Duodenal mucosa (tissue), 2 donors: Measurements from ENCODE around the gene SLC24A3.

Experiments
- H3K27ac ChIP-seq: one replicate; pipeline ENCODE4 v1.7.0; 2013; ENCODE audit warnings: low read depth, low read length
- H3K27me3 ChIP-seq, 2 donors: one replicate each; pipeline ENCODE4 v1.7.0; 2013; ENCODE audit warnings: low read length in 2 of 2, control low read depth in 1 of 2; ENCODE audit not compliant: insufficient read depth in 2 of 2, control insufficient read depth in 1 of 2
- H3K36me3 ChIP-seq, 2 donors: one replicate each; pipeline ENCODE4 v1.7.0; 2013; ENCODE audit warnings: low read length in 2 of 2, control low read depth in 1 of 2; ENCODE audit not compliant: insufficient read depth in 2 of 2, control insufficient read depth in 1 of 2
- H3K4me1 ChIP-seq, 2 donors: one replicate each; pipeline ENCODE4 v1.7.0; 2013; ENCODE audit warnings: low read length in 2 of 2, control low read depth in 1 of 2; ENCODE audit not compliant: insufficient read depth in 2 of 2, control insufficient read depth in 1 of 2
- H3K4me3 ChIP-seq, 2 donors: one replicate each; pipeline ENCODE4 v1.7.0; 2013; ENCODE audit warnings: low read length in 2 of 2, low read depth in 1 of 2
- H3K9ac ChIP-seq, 2 donors: one replicate each; pipeline ENCODE4 v1.7.0; 2013; ENCODE audit warnings: low read length in 2 of 2, low read depth in 1 of 2
- H3K9me3 ChIP-seq, 2 donors: one replicate each; pipeline ENCODE4 v1.7.0; 2013; ENCODE audit warnings: low read length in 2 of 2, control low read depth in 1 of 2; ENCODE audit not compliant: control insufficient read depth in 1 of 2

SLC24A3 gene

DNA sequence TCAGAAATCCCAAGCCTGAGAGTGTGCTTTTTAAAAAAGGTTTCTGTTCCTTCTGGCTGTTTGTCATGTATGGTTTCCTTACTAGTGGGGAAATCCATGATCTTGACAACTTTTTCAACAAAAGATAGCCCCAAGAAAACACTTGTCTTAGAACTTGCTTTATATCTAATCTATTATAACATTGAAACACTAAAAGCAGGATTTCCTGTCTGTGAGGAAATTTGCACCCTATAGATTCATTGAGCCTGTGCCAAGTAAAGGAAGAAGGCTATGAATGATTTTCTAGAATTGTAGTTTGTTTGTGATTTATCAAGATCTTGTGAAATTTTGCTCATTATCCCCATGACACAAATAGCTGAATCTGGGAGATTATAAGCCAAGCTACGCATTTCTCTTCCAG lies 307.0 kb downstream of the SLC24A3 start:
- H3K4me1 ChIP-seq, result peaks cover 0 to 4% of the 10 kb centered on the region in 2 donors
- no peaks in the 10 kb centered on the region for H3K27me3 ChIP-seq
- no peak overlapping the region for H3K4me3 ChIP-seq
- no peaks in the 10 kb centered on the region for H3K36me3 ChIP-seq
- no peak overlapping the region for H3K27ac ChIP-seq
- H3K9me3 ChIP-seq, result no peaks in the 10 kb centered on the region
- H3K9ac ChIP-seq, result no peak overlapping the region

DNA sequence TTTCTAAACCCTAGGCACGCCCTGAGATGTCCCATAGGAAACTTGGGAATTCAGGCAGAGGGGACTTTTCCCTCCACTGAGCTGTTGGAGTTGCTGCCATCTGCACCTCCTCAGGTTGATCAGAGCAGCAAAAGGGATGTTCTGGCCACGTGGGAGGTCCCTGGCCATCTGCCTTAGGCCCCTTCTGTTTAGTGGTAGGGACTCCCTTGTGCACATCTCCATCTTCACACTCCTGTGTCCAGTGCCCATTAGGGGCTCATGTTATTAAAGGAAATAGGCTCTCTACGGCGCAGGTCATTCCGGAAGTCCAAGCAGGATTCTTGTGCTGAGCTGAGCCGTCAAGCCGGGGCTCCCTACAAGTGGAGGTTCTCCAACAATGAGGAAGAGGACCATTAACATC lies 307.8 kb downstream of the SLC24A3 start:
- no peaks in the 10 kb centered on the region for H3K36me3 ChIP-seq
- no peak overlapping the region for H3K4me3 ChIP-seq
- H3K27ac ChIP-seq, result no peak overlapping the region
- H3K9me3 ChIP-seq, result no peaks in the 10 kb centered on the region
- no peaks in the 10 kb centered on the region for H3K27me3 ChIP-seq
- no peak overlapping the region for H3K9ac ChIP-seq
- peaks cover 0 to 4% of the 10 kb centered on the region in 2 donors for H3K4me1 ChIP-seq

DNA sequence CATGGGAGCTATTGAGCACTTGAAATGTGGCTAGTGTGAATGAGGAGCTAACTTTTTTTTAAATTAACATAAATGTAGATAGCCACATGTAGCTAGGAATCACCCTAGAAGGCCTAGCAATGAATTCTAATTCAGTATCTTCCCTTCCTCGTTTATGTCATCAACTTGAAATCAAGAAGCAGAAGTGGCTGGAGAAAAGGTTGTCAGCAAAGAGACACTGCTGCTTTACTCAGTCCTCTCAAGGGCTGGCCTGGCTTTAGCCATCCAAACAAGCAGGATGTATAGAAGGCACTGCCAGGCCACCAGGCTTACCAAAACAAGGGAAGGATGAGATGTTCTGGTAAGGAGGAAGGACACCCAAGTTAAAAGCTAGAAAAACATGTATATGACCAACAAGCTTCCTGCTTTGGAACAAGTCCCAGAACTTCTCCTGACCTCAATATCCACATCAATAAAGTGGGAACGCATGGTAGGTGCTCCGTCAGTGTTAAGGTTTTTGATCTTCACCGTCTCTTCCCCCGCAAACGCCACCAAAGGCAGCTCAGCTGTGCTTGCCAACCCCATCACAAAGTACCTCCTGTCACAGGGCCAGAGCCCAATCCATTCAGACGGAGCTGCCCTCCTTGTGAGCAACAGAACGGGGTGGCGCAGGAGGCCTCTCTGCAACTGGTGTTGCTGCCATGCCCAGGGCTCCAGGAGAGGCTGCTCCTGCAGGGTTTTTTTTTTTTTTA lies 309.8 kb downstream of the SLC24A3 start:
- Histone ChIP-seq H3K27me3 (no peaks in the 10 kb centered on the region), H3K36me3 (no peaks in the 10 kb centered on the region), H3K4me3 (no peak overlapping the region), H3K9me3 (no peaks in the 10 kb centered on the region), H3K27ac (no peak overlapping the region), H3K4me1 (peaks cover 0 to 4% of the 10 kb centered on the region in 2 donors), H3K9ac (no peak overlapping the region)

DNA sequence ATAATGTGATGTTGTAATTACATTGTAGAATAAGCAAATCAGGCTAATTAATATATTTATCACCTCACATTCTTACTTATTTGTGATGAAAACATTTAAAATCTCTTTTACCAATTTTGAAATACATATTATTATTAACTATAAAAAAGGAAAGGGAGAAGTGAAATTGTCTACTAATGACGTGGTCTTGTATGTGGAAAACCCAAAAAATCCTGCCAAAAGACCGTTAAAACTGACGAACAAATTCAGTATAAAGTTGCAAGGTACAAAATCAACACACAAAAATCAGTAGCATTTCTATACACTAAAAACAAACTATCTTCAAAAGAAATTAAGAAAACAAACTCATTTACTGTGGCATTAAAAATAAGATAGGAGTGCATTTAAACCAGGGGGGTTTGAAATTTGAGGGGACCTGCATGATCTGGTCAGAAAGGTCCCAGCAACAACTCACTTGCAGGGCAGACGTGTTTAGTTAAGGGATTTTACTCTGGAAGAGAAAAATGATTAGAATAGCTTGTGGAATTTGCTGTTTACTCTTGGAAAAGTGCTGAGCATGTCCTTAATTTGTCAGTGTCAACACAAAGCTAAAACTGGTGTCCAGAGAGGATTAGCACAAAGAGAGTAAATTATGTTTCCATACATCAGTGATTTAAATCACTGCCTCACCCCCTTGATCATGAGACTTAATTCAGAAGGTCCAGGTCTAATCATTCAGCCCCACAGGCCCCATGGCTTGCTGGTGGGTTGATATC lies 310.6 kb downstream of the SLC24A3 start:
- H3K36me3 ChIP-seq, result no peaks in the 10 kb centered on the region
- H3K27ac ChIP-seq, result no peak overlapping the region

DNA sequence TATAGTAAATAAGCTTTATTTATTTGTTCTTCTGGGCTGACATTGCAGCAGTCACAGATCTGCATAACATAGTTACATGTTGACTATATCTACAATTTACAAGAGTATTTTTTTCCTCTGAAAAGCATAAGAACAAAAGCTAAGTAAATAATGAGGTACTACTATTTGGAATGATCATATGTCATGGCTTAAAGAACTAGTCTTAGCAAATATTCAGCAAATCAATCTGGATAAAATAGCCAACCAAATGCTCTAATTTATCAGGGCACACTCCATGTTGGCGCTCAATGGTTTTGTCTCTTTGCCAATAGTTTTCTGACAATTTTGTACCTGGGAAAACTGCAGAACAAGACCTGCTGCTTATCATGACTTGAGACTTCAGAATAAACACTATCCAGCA lies 312.2 kb downstream of the SLC24A3 start:
- Histone ChIP-seq H3K27me3 (no peaks in the 10 kb centered on the region), H3K9me3 (no peaks in the 10 kb centered on the region)

More for the DNA sequence above, 310.6 kb downstream of the SLC24A3 start:
- Histone ChIP-seq H3K27me3 (no peaks in the 10 kb centered on the region), H3K9ac (no peak overlapping the region), H3K9me3 (no peaks in the 10 kb centered on the region), H3K4me3 (no peak overlapping the region), H3K4me1 (peaks cover 0 to 4% of the 10 kb centered on the region in 2 donors)

DNA sequence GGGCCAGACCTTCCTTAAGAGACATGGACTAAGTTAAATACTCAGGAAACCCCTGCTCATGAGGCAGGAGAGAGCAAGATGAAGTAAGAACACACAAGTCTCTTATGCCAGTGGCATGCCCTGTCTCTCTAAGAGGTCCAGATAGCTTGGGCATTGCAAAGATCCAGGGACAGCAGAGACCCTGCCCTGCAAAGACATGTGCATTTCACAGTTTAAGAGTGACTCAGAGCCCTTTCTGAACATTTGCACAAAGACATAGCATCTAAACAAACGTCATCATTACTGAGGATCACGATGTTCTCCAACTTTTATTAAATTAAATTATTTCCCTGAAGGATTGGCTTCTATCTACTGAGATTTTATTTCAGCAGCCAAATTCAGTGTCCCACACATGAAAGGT lies 315.1 kb downstream of the SLC24A3 start:
- Histone ChIP-seq H3K4me3 (no peak overlapping the region), H3K27ac (no peak overlapping the region), H3K36me3 (no peaks in the 10 kb centered on the region), H3K9me3 (no peaks in the 10 kb centered on the region), H3K27me3 (no peaks in the 10 kb centered on the region), H3K9ac (no peak overlapping the region), H3K4me1 (peaks cover 0 to under 1% of the 10 kb centered on the region in 2 donors)

More for the DNA sequence above, 312.2 kb downstream of the SLC24A3 start:
- Histone ChIP-seq H3K9ac (no peak overlapping the region), H3K27ac (no peak overlapping the region), H3K36me3 (no peaks in the 10 kb centered on the region), H3K4me3 (no peak overlapping the region), H3K4me1 (peaks cover 0 to 4% of the 10 kb centered on the region in 2 donors)

DNA sequence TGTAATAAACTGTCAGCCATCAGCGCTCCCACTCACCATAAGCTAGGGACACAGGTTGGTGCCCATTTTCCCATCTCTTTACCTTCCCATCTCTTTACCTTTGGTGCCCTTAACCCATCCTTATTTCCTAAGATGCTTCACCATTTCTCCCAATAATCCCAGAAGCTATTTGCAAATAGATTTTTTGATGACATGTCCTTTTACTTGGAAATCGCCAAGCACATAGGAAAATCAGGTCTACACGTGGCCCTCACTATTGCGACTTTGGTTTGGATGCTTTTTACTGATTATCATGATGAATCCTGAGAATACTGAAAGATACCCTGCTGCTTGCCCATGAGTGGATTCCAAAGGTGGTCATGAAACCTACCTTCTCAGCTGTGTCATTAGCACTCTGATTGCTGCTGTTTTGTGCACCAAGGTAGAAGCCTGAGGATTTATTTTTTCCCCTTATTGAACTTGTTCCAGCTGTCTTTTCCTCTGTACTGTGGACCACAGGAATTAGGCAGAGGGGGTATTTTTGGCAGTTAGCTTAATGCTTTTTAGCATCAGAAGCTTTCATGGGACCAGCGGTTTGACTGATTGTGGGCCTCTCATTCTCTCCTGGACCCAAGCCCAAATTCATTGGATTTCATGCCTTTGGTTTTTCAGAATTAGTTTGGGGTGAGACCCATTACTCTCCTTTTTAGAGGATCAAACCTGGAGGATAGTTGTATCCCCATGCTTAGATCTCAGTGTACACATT lies 316.0 kb downstream of the SLC24A3 start:
- Histone ChIP-seq H3K4me3 (no peak overlapping the region), H3K27ac (no peak overlapping the region), H3K9me3 (no peaks in the 10 kb centered on the region), H3K9ac (no peak overlapping the region), H3K27me3 (no peaks in the 10 kb centered on the region), H3K36me3 (no peaks in the 10 kb centered on the region), H3K4me1 (no peaks in the 10 kb centered on the region)

DNA sequence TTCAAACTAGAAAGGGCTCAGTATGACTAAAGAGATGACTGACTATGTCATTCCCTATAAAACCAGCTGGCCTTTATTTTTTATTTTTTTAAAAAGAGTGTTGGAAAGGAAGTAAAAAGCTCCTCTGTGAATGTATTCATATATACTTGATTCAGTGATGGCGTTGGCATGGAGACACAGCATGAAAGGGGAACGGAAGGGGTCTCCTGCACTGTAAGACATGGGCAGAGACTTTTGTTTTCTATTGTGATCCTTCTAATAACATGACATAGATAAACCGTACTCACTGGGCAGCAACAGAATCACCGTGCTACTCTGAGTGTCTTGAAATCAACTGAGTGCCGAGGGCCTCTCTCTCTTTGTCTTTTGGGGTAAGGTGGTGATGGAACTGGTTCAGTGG lies 317.6 kb downstream of the SLC24A3 start:
- Histone ChIP-seq H3K4me1 (no peaks in the 10 kb centered on the region), H3K9ac (no peak overlapping the region)

DNA sequence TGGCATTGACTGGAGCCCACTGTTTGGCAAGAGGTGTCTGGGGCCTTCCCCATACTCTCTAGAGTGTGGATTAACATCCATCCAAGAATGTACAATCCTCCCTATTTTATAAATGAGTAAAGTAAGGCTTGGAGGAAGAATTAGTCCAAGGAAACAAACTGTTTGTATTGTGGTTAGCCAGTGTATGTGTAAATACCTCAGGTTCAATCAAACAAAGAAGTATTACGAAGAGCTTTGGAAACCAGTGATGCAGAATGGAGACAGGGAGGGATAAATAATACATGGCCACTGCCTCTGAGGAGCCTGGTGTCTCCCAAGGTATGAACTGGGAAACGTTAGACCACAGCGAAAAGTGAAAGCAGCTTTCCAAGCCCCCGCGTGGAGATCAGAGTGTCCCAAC lies 319.0 kb downstream of the SLC24A3 start:
- H3K27ac ChIP-seq, result no peak overlapping the region
- H3K9ac ChIP-seq, result no peak overlapping the region
- no peak overlapping the region for H3K4me3 ChIP-seq
- no peaks in the 10 kb centered on the region for H3K27me3 ChIP-seq
- no peaks in the 10 kb centered on the region for H3K36me3 ChIP-seq
- H3K9me3 ChIP-seq, result no peaks in the 10 kb centered on the region
- H3K4me1 ChIP-seq, result no peaks in the 10 kb centered on the region

More for the DNA sequence above, 317.6 kb downstream of the SLC24A3 start:
- no peak overlapping the region for H3K27ac ChIP-seq
- no peaks in the 10 kb centered on the region for H3K9me3 ChIP-seq
- H3K27me3 ChIP-seq, result no peaks in the 10 kb centered on the region
- H3K4me3 ChIP-seq, result no peak overlapping the region
- H3K36me3 ChIP-seq, result no peaks in the 10 kb centered on the region

DNA sequence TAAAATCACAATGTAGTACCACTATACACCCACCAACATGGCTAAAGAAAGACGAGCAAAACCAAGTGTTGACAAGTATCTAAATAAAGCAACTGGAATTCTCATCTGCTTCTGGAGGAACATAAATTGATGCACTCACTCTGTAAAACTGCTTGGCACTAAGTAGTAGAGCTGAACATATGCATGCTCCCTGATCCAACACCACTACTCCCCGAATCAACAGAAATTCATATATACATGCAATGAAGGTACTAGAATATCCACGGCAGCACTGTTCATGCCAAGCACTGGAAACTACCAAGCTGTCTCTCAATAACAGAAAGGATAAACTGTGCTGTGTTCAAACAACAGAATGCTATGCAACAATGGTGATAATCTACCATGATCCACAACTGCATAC lies 326.1 kb downstream of the SLC24A3 start:
- H3K9ac ChIP-seq, result no peak overlapping the region
- H3K36me3 ChIP-seq, result no peaks in the 10 kb centered on the region
- H3K4me1 ChIP-seq, result no peaks in the 10 kb centered on the region
- H3K9me3 ChIP-seq, result no peaks in the 10 kb centered on the region
- no peak overlapping the region for H3K4me3 ChIP-seq
- H3K27me3 ChIP-seq, result no peaks in the 10 kb centered on the region
- H3K27ac ChIP-seq, result no peak overlapping the region
